ENCODE measurements around the gene PCGF1.

The PCGF1 gene

DNA sequence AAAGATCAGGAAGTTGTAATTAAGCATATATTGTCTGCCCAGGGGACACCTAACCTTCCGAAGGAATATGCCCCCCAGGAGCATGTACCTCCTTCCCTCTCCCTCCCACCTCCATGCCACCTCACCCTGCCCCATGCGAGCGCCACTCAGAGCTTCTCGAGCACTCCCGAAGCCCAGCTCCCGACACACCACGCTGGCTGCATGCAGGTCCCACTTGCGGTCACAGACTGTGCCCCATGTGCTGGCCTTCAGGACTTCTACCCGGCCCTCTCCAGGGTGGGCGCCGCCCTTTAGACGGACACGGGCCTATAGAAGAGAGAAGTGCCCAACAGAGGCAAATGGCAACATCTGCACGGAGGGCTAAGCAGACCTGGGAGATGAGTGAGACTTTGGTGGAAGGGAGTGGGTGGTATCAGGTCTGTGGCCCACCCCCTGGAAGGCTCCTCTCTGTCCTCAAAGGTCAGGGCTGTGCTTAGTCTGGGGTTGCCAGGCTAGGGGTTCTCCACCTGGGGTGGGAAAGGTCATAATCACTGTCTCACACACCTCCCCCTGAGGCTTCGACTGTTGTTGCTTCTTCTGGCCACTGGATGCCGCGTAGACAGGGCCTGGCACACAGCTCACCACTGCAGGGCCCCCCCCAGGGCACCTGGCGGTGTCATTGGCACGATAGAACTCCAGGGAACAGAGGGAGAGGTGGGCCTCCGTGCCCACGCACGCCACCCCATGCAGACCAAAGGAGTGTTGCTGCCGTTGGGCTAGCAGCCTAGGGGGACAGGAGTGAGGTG lies 28.9 kb upstream of the PCGF1 start:
- DNase-seq, result no peak

- no peak for DNase-seq
These were observed 28.0 kb upstream of the PCGF1 start for GRCh38 chr2:74535440-74535965.

- DNase-seq, result no peak
These were observed 26.9 kb upstream of the PCGF1 start for GRCh38 chr2:74534411-74534810.

GRCh38 chr2:74533464-74533863 lies 26.0 kb upstream of the PCGF1 start:
- DNase-seq, result no peak

GRCh38 chr2:74532222-74532621 lies 24.7 kb upstream of the PCGF1 start:
- peak; percentile 20 for DNase-seq

- DNase-seq, result no peak
These were observed 24.2 kb upstream of the PCGF1 start for GRCh38 chr2:74531666-74532065.

DNA sequence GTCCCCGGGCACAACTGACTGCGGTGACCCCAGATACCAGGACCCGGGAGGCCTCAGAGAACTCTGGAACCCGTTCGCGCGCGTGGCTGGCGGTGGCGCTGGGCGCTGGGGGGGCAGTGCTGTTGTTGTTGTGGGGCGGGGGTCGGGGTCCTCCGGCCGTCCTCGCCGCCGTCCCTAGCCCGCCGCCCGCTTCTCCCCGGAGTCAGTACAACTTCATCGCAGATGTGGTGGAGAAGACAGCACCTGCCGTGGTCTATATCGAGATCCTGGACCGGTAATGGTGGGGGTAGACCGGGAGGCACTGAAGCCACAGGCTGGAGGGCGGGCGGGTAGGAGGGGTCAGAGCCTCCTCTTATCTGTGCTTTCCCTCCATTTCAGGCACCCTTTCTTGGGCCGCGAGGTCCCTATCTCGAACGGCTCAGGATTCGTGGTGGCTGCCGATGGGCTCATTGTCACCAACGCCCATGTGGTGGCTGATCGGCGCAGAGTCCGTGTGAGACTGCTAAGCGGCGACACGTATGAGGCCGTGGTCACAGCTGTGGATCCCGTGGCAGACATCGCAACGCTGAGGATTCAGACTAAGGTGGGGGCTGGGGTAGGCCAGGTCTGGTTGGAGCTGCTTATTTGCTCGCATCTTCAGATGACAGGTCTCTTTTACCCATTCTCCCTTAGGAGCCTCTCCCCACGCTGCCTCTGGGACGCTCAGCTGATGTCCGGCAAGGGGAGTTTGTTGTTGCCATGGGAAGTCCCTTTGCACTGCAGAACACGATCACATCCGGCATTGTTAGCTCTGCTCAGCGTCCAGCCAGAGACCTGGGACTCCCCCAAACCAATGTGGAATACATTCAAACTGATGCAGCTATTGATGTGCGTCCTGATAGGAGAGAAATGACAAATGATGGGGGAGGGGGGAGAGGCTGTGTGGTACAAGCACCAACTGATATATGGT lies 23.0 kb upstream of the PCGF1 start:
- DNase-seq, result peak; percentile 53

GRCh38 chr2:74529357-74530238 lies 22.1 kb upstream of the PCGF1 start, which contains the start of the genes AUP1 and HTRA2:
TSS of gene AUP1 (minus strand) at chr2:74529706. CDS start at chr2:74529629, 77 bp downstream.
TSS of gene HTRA2 (plus strand) at chr2:74529933. CDS start at chr2:74530007, 74 bp downstream.
- peak; percentile 99 for DNase-seq

- no peak for DNase-seq
These were observed 21.3 kb upstream of the PCGF1 start for GRCh38 chr2:74528600-74529356.

- no peak for DNase-seq
These were observed 20.2 kb upstream of the PCGF1 start for GRCh38 chr2:74527741-74528140.

- DNase-seq, result no peak
These were observed 19.2 kb upstream of the PCGF1 start for GRCh38 chr2:74526649-74527230.

- DNase-seq, result no peak
These were observed 18.5 kb upstream of the PCGF1 start, which contains the start of gene DQX1 for GRCh38 chr2:74525717-74526648. TSS of gene DQX1 (minus strand) at chr2:74526231. CDS start at chr2:74525729, 502 bp downstream.

DNA sequence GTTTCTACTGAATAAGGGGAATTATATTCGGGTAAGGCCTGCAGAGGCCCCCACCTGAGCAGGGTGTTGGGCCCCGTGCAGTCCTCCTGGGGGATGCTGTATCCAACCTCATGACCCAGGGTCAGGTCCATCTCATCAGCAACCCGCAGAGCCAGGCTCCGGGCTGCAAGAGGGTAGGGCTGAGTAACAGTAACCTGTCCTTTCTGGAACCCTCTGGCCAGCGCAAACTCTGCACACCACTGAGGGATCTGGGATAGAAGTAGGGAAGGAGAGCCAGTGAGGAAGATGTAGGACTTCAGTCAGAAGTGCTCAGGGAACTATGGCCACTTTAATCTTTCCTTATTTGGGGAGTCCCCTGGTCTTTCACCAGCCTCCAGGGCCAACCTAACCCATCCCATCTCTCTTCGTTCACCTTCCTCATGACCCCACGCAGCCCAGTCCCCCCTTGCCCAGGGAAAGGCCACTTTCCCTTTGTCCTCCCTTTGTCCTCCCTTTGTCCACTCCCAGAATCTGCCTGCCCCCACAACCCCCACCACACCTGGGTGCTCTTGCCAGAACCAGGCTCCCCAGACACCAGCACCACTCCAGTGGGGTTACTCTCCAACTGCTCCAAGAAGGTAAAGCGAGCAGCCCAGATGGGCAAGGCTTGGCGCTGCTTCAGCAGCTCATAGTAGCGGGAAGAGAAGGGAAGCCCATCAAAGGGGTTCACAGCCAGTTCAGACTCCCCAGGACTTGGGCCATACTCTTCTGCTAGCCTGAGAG lies 17.6 kb upstream of the PCGF1 start:
- no peak for DNase-seq

DNA sequence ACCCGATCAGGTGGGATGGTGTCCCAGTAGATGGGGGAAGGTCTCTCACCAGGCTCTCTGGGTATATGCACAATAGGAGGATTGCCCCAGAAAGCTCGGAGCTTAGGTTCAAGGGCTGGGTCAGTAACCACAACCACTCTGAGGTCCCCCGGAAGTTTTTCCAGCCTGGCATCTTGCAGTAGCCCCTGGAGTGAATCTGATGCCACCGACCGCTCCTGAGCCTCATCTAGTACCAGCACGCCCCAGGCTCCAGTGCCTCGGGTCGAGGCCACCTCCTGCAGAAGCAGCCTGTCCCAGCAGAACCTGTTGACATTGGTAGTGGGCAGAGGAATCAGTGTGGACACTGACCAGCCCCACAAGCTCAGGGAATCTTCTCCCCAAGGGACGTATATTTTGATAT lies 16.5 kb upstream of the PCGF1 start:
- DNase-seq, result no peak

DNA sequence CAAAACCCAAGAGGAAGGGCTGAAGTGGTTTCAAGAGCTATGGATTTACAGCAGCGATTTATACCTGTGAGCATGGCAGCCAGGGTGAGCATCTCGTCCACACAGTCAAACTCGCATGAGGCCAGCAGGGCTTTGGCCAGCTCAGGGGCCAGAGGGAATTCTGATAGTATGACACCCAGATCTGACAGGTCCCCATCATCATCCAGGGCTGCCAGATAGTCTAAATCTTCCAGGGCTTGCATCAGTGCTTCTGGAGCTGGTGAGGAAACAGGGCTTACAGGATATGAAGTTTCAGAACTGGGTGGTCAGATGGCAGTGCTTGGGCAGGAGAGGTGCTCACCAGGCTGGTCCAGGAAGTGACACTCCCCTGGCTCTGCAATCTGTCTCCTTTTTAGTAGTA lies 15.0 kb upstream of the PCGF1 start:
- no peak for DNase-seq

GRCh38 chr2:74516650-74517049 lies 9.2 kb upstream of the PCGF1 start:
- DNase-seq, result no peak

DNA sequence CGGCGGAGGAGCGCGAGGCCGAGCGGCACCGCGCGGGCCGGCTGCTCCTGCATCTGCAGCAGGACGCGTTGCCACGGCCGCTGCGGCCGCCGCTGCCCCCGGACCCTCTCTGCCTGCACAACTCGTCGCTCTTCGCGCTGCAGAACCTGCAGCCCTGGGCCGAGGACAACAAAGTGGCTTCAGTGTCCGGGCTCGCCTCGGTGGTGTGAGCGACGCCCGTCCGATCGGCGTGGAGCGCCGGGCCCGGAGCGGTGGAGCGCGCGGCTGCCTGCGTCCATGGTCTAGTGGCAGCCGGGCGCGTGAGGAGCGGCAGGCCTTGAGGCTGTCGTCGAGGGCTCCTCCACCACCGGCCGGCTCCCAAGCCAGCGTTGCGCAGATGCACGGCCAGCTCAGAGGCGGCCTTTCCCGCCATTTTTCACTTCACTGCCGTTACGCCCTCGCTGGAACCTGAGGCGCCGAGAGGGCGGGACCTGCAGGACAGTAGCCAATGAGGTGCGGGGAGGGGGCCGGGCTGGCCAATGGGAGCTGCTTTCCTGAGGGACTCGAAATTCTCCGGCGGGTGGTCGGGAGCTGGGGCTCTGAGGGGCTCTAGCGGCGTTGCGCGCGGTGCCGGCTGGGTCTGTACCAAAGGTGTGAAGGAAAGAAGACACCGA lies 8.6 kb upstream of the PCGF1 start:
- no peak for DNase-seq

- no peak for DNase-seq
These were observed 7.9 kb upstream of the PCGF1 start for GRCh38 chr2:74515271-74515980.

Data from NCI-H146 (cell line).